ENCODE results near the gene ADAMTS12.

The ADAMTS12 gene

GRCh38 chr5:33758737-33759136 lies 133.1 kb downstream of the ADAMTS12 start:
- no peak for DNase-seq (ENCODE audit: low spot score)

GRCh38 chr5:33756491-33756890 lies 135.3 kb downstream of the ADAMTS12 start:
- DNase-seq (ENCODE audit: low spot score), result no peak

- DNase-seq (ENCODE audit: low spot score), result no peak
These were observed 136.6 kb downstream of the ADAMTS12 start for GRCh38 chr5:33755231-33755630.

- DNase-seq (ENCODE audit: low spot score), result no peak
These were observed 138.1 kb downstream of the ADAMTS12 start for GRCh38 chr5:33753704-33754103.

- no peak for DNase-seq (ENCODE audit: low spot score)
These were observed 143.0 kb downstream of the ADAMTS12 start for GRCh38 chr5:33748754-33749153.

GRCh38 chr5:33745101-33745770 lies 146.6 kb downstream of the ADAMTS12 start:
- DNase-seq (ENCODE audit: low spot score), result peak; percentile 41

GRCh38 chr5:33743099-33743498 lies 148.7 kb downstream of the ADAMTS12 start:
- no peak for DNase-seq (ENCODE audit: low spot score)

- no peak for DNase-seq (ENCODE audit: low spot score)
These were observed 149.6 kb downstream of the ADAMTS12 start for GRCh38 chr5:33742181-33742580.

- no peak for DNase-seq (ENCODE audit: low spot score)
These were observed 152.8 kb downstream of the ADAMTS12 start for GRCh38 chr5:33738967-33739366.

- no peak for DNase-seq (ENCODE audit: low spot score)
These were observed 153.7 kb downstream of the ADAMTS12 start for GRCh38 chr5:33738097-33738496.

- DNase-seq (ENCODE audit: low spot score), result no peak
These were observed 154.1 kb downstream of the ADAMTS12 start for GRCh38 chr5:33737697-33738096.

GRCh38 chr5:33737284-33737683 lies 154.5 kb downstream of the ADAMTS12 start:
- no peak for DNase-seq (ENCODE audit: low spot score)

GRCh38 chr5:33736510-33736909 lies 155.3 kb downstream of the ADAMTS12 start:
- no peak for DNase-seq (ENCODE audit: low spot score)

GRCh38 chr5:33735072-33735471 lies 156.7 kb downstream of the ADAMTS12 start:
- no peak for DNase-seq (ENCODE audit: low spot score)

GRCh38 chr5:33734537-33734936 lies 157.3 kb downstream of the ADAMTS12 start:
- DNase-seq (ENCODE audit: low spot score), result no peak

- no peak for DNase-seq (ENCODE audit: low spot score)
These were observed 158.6 kb downstream of the ADAMTS12 start for GRCh38 chr5:33733225-33733624.

GRCh38 chr5:33726422-33727165 lies 165.2 kb downstream of the ADAMTS12 start:
- DNase-seq (ENCODE audit: low spot score), result no peak

- no peak for DNase-seq (ENCODE audit: low spot score)
These were observed 166.0 kb downstream of the ADAMTS12 start for GRCh38 chr5:33725806-33726205.

GRCh38 chr5:33721491-33722200 lies 170.1 kb downstream of the ADAMTS12 start:
- no peak for DNase-seq (ENCODE audit: low spot score)

- DNase-seq (ENCODE audit: low spot score), result no peak
These were observed 171.6 kb downstream of the ADAMTS12 start for GRCh38 chr5:33720176-33720575.

- no peak for DNase-seq (ENCODE audit: low spot score)
These were observed 172.0 kb downstream of the ADAMTS12 start for GRCh38 chr5:33719769-33720168.

GRCh38 chr5:33715661-33716060 lies 176.1 kb downstream of the ADAMTS12 start:
- no peak for DNase-seq (ENCODE audit: low spot score)

Data from putamen (tissue), 1 donor.